WI38 (cell line): Measurements from ENCODE around the gene LRIG2.

ENCODE experiments used
- H3K4me3 ChIP-seq: 2 replicates; pipeline ENCODE4 v1.5.1; 2011; ENCODE audit warnings: low read depth, mild to moderate bottlenecking, control low read depth, low read length
- TF ChIP-seq, protein P1 (sequence below): IDR thresholded peaks from 2 replicates; pipeline ENCODE4 v1.5.1; 2012; ENCODE audit warnings: low read depth, mild to moderate bottlenecking, control low read depth, low read length

Gene LRIG2

DNA sequence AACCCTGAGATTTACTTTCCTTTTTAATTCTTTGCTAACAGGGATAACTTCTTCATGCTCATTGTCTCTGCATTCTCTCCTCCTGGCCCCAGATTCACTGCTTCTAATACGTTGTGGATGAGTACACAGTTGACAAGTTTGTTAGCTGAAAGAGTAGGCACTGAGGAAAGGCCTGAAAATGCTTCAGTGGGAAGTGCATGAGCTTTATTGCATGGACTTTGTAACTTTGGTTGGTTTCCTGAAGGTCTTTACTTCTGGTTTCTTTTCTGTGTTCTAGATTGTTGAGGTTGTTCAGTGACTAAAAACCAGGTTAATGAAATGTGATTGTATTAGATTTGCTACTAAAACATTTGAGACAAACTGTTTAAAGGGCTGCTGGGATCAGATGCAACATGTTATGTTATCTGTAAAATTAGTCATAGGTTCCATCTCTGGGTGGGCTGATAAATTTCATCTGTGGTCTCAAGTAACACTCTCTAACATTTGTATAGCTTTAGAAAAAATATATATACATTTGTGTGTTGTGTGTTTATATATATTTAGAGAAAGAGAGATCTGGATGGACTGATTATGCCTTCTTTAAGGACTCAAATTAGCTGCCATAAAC lies 19.1 kb downstream of the LRIG2 start:
- TF ChIP-seq, protein P1, sequence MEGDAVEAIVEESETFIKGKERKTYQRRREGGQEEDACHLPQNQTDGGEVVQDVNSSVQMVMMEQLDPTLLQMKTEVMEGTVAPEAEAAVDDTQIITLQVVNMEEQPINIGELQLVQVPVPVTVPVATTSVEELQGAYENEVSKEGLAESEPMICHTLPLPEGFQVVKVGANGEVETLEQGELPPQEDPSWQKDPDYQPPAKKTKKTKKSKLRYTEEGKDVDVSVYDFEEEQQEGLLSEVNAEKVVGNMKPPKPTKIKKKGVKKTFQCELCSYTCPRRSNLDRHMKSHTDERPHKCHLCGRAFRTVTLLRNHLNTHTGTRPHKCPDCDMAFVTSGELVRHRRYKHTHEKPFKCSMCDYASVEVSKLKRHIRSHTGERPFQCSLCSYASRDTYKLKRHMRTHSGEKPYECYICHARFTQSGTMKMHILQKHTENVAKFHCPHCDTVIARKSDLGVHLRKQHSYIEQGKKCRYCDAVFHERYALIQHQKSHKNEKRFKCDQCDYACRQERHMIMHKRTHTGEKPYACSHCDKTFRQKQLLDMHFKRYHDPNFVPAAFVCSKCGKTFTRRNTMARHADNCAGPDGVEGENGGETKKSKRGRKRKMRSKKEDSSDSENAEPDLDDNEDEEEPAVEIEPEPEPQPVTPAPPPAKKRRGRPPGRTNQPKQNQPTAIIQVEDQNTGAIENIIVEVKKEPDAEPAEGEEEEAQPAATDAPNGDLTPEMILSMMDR: no peak
- H3K4me3 ChIP-seq: no peak overlapping the region

- H3K4me3 ChIP-seq: no peak overlapping the region
- TF ChIP-seq, protein P1: no peak
Observed at GRCh38 chr1:113094506-113094905, 21.5 kb downstream of the LRIG2 start.

GRCh38 chr1:113095790-113096455 lies 22.9 kb downstream of the LRIG2 start:
- H3K4me3 ChIP-seq: no peak overlapping the region
- TF ChIP-seq, protein P1: no peak

- H3K4me3 ChIP-seq: no peak overlapping the region
- TF ChIP-seq, protein P1: no peak
Observed at GRCh38 chr1:113096493-113096892, 23.5 kb downstream of the LRIG2 start.

DNA sequence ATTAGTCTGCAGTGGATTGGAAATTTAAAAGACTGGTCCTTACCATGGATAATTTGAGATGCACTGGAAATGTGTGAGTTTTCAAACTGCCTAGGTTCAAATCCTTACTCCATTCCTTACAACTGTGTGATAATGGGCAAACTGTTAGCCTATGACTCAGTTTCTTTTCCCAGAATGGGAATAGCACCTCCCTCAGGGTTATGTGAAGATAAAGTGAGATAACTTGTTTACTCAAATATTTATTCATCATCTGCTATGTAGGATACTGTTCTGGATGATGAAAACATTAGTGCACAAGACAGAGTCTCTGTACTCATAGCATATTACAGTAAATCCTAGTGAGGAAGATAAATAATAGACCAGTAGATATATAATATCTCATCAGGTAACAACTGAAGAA lies 28.6 kb downstream of the LRIG2 start:
- TF ChIP-seq, protein P1: no peak

DNA sequence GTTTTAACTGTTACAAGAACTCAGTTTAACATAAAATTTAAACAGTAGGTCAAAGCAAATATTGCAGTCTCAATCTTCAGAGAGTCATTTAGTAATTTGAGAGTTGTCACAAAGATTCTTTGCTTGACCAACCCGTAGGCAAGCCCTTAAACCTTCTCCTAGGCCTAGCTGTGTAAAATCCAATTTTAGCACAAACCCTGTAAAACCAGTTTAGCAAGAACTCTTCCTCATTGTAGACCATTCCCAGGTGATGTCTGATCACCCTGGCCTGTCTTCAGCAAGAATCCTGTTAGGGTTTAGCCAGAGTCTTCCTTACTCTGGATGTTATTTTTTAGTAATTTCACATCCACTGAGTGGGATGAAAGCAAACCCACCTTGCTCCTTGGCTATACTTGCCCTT lies 30.1 kb downstream of the LRIG2 start:
- TF ChIP-seq, protein P1: no peak
- no peak overlapping the region for H3K4me3 ChIP-seq

More for the DNA sequence above, 28.6 kb downstream of the LRIG2 start:
- H3K4me3 ChIP-seq: no peak overlapping the region

- H3K4me3 ChIP-seq: no peak overlapping the region
- TF ChIP-seq, protein P1: no peak
Observed at GRCh38 chr1:113103977-113104376, 31.0 kb downstream of the LRIG2 start.
